ENCODE measurements around the gene SPATA24. TPM values are rescaled to one million over a fixed set of nuclear protein-coding genes. Genes with fewer than 3 reads are reported as not detected.

SPATA24 gene
- total and polyA plus RNA-seq, 2 of the 13 experiments (the other 11 are each of a cell fraction or from before 2014, with no cell fraction given), result 6.0 to 11.1 TPM

DNA sequence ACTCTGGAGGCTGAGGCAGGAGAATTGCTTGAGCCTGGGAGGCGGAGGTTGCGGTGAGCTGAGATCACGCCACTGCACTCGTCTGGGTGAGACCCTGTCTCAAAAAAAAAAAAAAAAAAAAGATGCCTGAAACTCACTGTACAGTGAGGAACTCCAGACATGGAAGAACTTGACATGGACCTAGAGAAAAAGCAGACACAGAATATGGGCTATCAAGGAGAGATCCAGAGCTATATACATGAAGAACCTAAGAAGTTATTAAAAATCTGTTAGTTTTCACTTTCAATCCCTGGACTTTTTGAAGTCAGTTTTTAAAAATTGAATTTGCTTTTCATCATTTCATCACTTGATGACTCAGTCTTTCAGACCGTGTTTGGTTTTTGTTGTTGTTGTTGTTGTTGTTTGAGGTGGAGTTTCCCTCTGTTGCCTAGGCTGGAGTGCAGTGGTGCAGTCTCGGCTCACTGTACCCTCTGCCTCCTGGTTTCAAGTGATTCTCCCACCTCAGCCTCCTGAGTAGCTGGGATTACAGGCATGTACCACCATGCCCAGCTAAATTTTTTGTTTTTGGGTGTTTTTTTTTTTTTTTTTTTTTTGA lies 42.0 kb downstream of the SPATA24 start:
- 96% methylated on average over 6 of the region's 6 CpGs for WGBS (ENCODE audit: low lambda C conversion rate)
- TF ChIP-seq RBM22 (optimal IDR thresholded peaks at IDR 0.05; ENCODE audit: low read length) (peak; percentile 1), ZNF468 (CRISPR knock-in tag; IDR thresholded peaks at IDR 0.05) (no peak)
- in situ Hi-C loops (cut with HindIII; ENCODE audit: extremely low pct_ligation_motif_present, low pct_unique_long_range_greater_than_20kb), result no loop called here
- intact Hi-C loops (cut with micrococcal nuclease; ENCODE audit: unreplicated experiment), result no loop called here
- Histone ChIP-seq H3K27me3 (ENCODE audit: control insufficient read depth in 1 of 2, insufficient read depth in 2 of 2, low read length in 2 of 2) (no peaks in the 10 kb centered on the region), H3K36me3 (replicated peaks in 1 of 2; ENCODE audit: control insufficient read depth in 1 of 2, insufficient read depth in 2 of 2, low read length in 2 of 2) (peaks cover 12 to 42% of the 10 kb centered on the region in 2 experiments), H3K4me1 (ENCODE audit: insufficient read depth, low read length) (no peaks in the 10 kb centered on the region), H3K4me2 (ENCODE audit: low read depth, low read length) (no peak overlapping the region), H3K9ac (ENCODE audit: insufficient read depth, low read depth, low read length) (no peak overlapping the region), H3K79me2 (ENCODE audit: insufficient read depth, low read length) (peaks cover 48% of the 10 kb centered on the region), H3K4me3 (replicated peaks in 1 of 3; ENCODE audit: insufficient read depth in 1 of 3, low read depth in 2 of 3, low read length in 3 of 3) (no peak overlapping the region), H3K27ac (ENCODE audit: extremely low read length, insufficient read depth, low read length) (no peak overlapping the region), H3K9me3 (ENCODE audit: low read length) (no peaks in the 10 kb centered on the region), H2AFZ (ENCODE audit: low read length) (no peak overlapping the region), H4K20me1 (ENCODE audit: insufficient read depth, low read length) (peaks cover 49% of the 10 kb centered on the region)
- no peak for DNase-seq (ENCODE audit: low spot score)
- no TSS peak for BruUV-seq (replicated peaks)
- ChIA-PET CTCF (ENCODE audit: low intra/inter-chr PET ratio, low total read pairs) (no interaction called here), POLR2A (interaction anchor here (0.7 kb wide), 1 partner anchor 17 kb away, joined by 4 read pairs; no protein-coding TSS in a partner anchor)
- FAIRE-seq, result no peak
- no peak for ATAC-seq

- intact Hi-C loops (cut with micrococcal nuclease; ENCODE audit: unreplicated experiment), result no loop called here
- no peak overlapping the region for H3K9ac ChIP-seq (ENCODE audit: insufficient read depth, low read depth, low read length)
- BruUV-seq (replicated peaks), result no TSS peak
- 98% methylated on average over 4 of the region's 4 CpGs for WGBS (ENCODE audit: low lambda C conversion rate)
- TF ChIP-seq ZSCAN5A (CRISPR knock-in tag; IDR thresholded peaks at IDR 0.05; ENCODE audit: borderline replicate concordance) (no peak), ZNF770 (CRISPR knock-in tag; IDR thresholded peaks at IDR 0.05) (peak; percentile 53; the same call in 1 of the 2 replicates), NR2F1 (CRISPR knock-in tag; IDR thresholded peaks at IDR 0.05) (no peak), ZFP36 (IDR thresholded peaks at IDR 0.05; ENCODE audit: borderline replicate concordance, low read depth, low read length, partially characterized antibody) (no peak)
- H3K4me2 ChIP-seq (ENCODE audit: low read depth, low read length), result no peak overlapping the region
- peaks cover 59% of the 10 kb centered on the region for H4K20me1 ChIP-seq (ENCODE audit: insufficient read depth, low read length)
- POLR2A ChIA-PET, result no interaction called here
- FAIRE-seq (no peak), DNase-seq (ENCODE audit: low spot score) (no peak), ATAC-seq (no peak)
- peaks cover 61% of the 10 kb centered on the region for H3K79me2 ChIP-seq (ENCODE audit: insufficient read depth, low read length)
- no peaks in the 10 kb centered on the region for H3K9me3 ChIP-seq (ENCODE audit: low read length)
- peaks cover 3 to 28% of the 10 kb centered on the region in 2 experiments for H3K36me3 ChIP-seq (replicated peaks in 1 of 2; ENCODE audit: control insufficient read depth in 1 of 2, insufficient read depth in 2 of 2, low read length in 2 of 2)
- no peak overlapping the region for H3K4me3 ChIP-seq (replicated peaks in 1 of 3; ENCODE audit: insufficient read depth in 1 of 3, low read depth in 2 of 3, low read length in 3 of 3)
- no peaks in the 10 kb centered on the region for H3K27me3 ChIP-seq (ENCODE audit: control insufficient read depth in 1 of 2, insufficient read depth in 2 of 2, low read length in 2 of 2)
- H3K27ac ChIP-seq (ENCODE audit: extremely low read length, insufficient read depth, low read length), result no peak overlapping the region
- CTCF ChIA-PET (ENCODE audit: low intra/inter-chr PET ratio, low total read pairs), result no interaction called here
- in situ Hi-C loops (cut with HindIII; ENCODE audit: extremely low pct_ligation_motif_present, low pct_unique_long_range_greater_than_20kb), result no loop called here
- H2AFZ ChIP-seq (ENCODE audit: low read length), result no peak overlapping the region
- no peaks in the 10 kb centered on the region for H3K4me1 ChIP-seq (ENCODE audit: insufficient read depth, low read length)
Measured at GRCh38 chr5:139360384-139360783, 43.5 kb downstream of the SPATA24 start.

Data from HepG2 (cell line).